GM12892 (cell line): ENCODE results near the gene ATP1A3.

Source experiments
- POLR2A ChIP-seq: IDR thresholded peaks from 2 replicates; pipeline ENCODE4 v1.6.1; 2011; ENCODE audit warnings: low read depth, low read length, control low read depth
- POLR2AphosphoS5 ChIP-seq: IDR thresholded peaks from 2 replicates; pipeline ENCODE4 v1.6.1; 2011; ENCODE audit warnings: low read depth, low read length, control low read depth

DNA sequence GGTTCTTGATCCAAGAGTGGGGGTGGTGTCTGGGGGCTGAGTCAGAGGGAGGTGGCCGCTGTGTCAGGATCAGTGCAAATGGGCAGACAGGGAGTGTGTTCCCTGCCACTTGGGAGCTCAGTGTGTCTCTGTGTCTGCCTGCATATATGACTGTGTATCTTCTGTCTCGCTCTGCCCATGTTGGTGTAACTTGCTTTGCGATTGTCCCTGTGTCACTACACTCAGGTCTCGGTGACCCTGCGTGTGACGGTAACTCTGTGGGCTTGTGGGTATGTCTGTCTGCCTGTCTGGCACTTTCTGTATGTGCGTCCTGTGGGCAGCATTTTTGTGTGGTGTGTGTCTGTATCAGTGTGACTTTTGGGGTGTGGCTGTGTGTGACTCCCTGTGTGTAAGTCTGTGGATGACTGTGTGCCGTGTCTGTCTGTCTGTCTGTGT is 57.6 kb downstream of the ATP1A3 start:
- TF ChIP-seq POLR2A = no peak
- no peak for TF ChIP-seq POLR2AphosphoS5
